T-helper 17 cell (primary cell): ENCODE results near the gene CA14. TPM values are rescaled to one million over a fixed set of nuclear protein-coding genes. Genes with fewer than 3 reads are reported as not detected.
"Not testable (repeated sequence)": the region's sequence is repeated elsewhere in the genome, so short reads cannot be mapped to it uniquely, and the experiment has no call there.

Experiments used
- ATAC-seq: fragments of 150-1000 bp; cut with Tn5 transposase; 2 replicates; pipeline ENCODE4 v1.10.0; 2021; ENCODE audit warnings: mild to moderate bottlenecking, moderate library complexity
- DNase-seq, 3 donors: peaks; one replicate each; pipeline versions ENCODE4 v3.0.0 to v3.0.0-alpha.2; 2020 to 2021
- H3K9me3 ChIP-seq: one replicate; pipeline ENCODE4 v1.7.0; 2013; ENCODE audit warnings: low read length, mild to moderate bottlenecking; ENCODE audit not compliant: control insufficient read depth, poor library complexity, severe bottlenecking
- H3K27ac Mint-ChIP-seq: one replicate; pipeline ENCODE4 v1.8.0; 2022; ENCODE audit warnings: mild to moderate bottlenecking, moderate library complexity, mixed read lengths
- H3K27me3 Mint-ChIP-seq: one replicate; pipeline ENCODE4 v1.8.0; 2022; ENCODE audit warnings: mixed read lengths
- H3K36me3 Mint-ChIP-seq: one replicate; pipeline ENCODE4 v1.8.0; 2022; ENCODE audit warnings: low read depth, mixed read lengths
- H3K4me1 Mint-ChIP-seq: one replicate; pipeline ENCODE4 v1.8.0; 2022; ENCODE audit warnings: mild to moderate bottlenecking, mixed read lengths
- H3K4me3 Mint-ChIP-seq: one replicate; pipeline ENCODE4 v1.8.0; 2022; ENCODE audit warnings: mild to moderate bottlenecking, moderate library complexity, mixed read lengths
- total RNA-seq, 4 donors: library from RNA in 2 of 4; stranded (reverse) in 2 of 4; gene quantifications; one replicate each; pipeline ENCODE4 v1.2.3 and lab custom pipeline; 2022 to 2026

The CA14 gene
- total RNA-seq, 2 donors from 2014 or later: not detected

DNA sequence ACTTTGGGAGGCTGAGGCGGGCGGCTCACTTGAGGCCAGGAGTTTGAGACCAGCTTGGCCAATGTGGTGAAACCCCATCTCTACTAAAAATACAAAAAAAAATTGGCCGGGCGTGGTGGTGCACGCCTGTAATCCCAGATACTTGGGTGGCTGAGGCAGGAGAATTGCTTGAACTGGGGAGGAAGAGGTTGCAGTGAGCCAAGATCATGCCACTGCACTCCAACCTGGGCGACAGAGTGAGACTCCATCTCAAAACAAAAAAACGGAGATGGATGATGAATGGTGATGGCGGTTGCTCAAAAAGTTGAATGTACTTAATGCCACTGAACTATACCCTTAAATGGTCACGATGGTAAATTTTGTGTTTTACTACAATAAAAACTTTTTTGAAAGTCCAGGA, 51.0 kb downstream of the CA14 start:
- H3K4me1 Mint-ChIP-seq, H3K9me3 ChIP-seq, H3K36me3 Mint-ChIP-seq, DNase-seq, H3K27me3 Mint-ChIP-seq, H3K4me3 Mint-ChIP-seq, ATAC-seq, H3K27ac Mint-ChIP-seq: not testable (repeated sequence)

DNA sequence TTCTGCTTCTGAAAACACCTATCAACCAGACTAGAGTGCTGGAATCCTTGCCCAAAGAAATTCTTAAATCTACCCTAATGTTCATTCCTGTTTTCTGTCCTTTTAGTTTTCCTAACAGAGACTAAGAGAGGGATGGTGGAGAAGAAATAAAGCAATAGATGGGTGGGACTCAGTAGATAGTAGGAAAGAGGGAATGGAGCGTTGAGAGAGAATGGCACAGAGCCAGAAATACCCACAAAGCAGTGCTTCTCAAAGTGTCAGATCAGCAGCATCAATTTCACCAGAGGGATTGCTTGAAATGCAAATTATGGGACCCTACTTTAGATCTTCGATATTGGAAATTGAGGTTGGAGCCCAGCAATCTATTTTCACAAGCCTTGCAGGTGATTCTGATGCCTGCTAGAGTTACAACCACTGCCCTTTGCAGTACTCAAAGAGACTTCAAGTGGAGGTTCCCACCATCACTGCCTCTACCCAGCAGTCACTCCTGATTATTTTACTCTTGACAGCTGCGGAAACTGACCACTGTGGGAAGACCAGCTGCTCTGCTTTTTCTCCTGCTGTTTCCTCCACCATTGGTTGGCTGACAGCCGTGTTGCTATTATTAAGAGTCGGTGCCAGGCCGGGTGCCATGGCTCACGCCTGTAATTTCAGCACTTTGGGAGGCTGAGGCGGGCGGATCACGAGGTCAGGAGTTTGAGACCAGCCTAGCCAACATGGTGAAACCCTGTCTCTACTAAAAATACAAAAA, 52.4 kb downstream of the CA14 start:
- DNase-seq (no peak), ATAC-seq (no peak)
- no peaks in the 10 kb centered on the region for H3K9me3 ChIP-seq
- H3K4me3 Mint-ChIP-seq: no peak overlapping the region
- no peak overlapping the region for H3K27ac Mint-ChIP-seq
- no peaks in the 10 kb centered on the region for H3K4me1 Mint-ChIP-seq
- H3K36me3 Mint-ChIP-seq: peaks cover 6% of the 10 kb centered on the region
- no peaks in the 10 kb centered on the region for H3K27me3 Mint-ChIP-seq

DNA sequence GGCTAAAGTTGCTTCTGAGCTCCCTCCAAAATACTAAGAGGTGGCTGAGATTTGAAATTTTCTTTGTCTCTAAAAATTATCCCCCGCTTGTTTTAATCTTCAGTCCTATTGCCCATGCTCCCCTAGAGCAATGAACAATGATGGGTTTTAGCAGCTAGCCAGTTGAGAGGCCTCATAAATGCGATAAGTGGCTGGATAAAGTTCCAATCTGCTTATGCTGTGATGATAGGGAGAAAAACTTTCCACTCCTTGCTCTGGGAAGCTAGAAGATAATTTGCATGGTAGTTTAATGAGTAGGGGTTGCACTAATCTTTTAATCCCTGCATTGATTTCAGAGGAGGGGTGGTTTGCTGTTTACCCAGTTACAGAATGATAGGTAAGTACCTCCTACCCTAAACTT, 54.2 kb downstream of the CA14 start:
- no peak overlapping the region for H3K27ac Mint-ChIP-seq
- H3K36me3 Mint-ChIP-seq: peaks cover 6% of the 10 kb centered on the region

More for the DNA sequence above, 54.2 kb downstream of the CA14 start:
- ATAC-seq: no peak
- H3K9me3 ChIP-seq: no peaks in the 10 kb centered on the region
- no peak for DNase-seq
- no peaks in the 10 kb centered on the region for H3K4me1 Mint-ChIP-seq
- no peaks in the 10 kb centered on the region for H3K27me3 Mint-ChIP-seq
- no peak overlapping the region for H3K4me3 Mint-ChIP-seq

Other genes starting within 250 kb of the CA14 start
- 10 to 100 TPM in 1 of 2 donors, 1 to 10 TPM in 1; 5.9 to 10.5 TPM for gene OTUD7B, start 247.0 kb upstream of the CA14 start, total RNA-seq
- gene VPS45, start 190.0 kb upstream of the CA14 start, total RNA-seq: 10 to 100 TPM; 17.5 to 18.4 TPM
- gene PLEKHO1, start 107.9 kb upstream of the CA14 start, total RNA-seq: 100 to 1,000 TPM in 1 of 2 donors, 10 to 100 TPM in 1; 71.4 to 124 TPM
- gene ANP32E, start 21.7 kb upstream of the CA14 start, total RNA-seq: 10 to 100 TPM; 45.4 to 50.2 TPM
- gene APH1A, start 11.2 kb downstream of the CA14 start, total RNA-seq: 100 to 1,000 TPM; 118 TPM
- gene C1orf54, start 15.0 kb downstream of the CA14 start, total RNA-seq: 1 to 10 TPM; 4.6 to 6.6 TPM
- 1 to 10 TPM; 3.6 to 4.5 TPM for gene CIART, start 24.8 kb downstream of the CA14 start, total RNA-seq
- 10 to 100 TPM; 48.5 to 49.2 TPM for gene MRPS21, start 36.1 kb downstream of the CA14 start, total RNA-seq
- 100 to 1,000 TPM; 108 to 111 TPM for gene PRPF3, start 63.8 kb downstream of the CA14 start, total RNA-seq
- 10 to 100 TPM; 36.2 to 38.7 TPM for gene RPRD2, start 106.4 kb downstream of the CA14 start, total RNA-seq
- gene TARS2, start 229.6 kb downstream of the CA14 start, total RNA-seq: 10 to 100 TPM; 28.5 to 32.9 TPM